Fibroblast of skin of abdomen (primary cell): ENCODE measurements around the gene DPPA2.

Source experiments
- DNase-seq: peaks from one replicate; pipeline ENCODE4 v3.0.0-alpha.2; 2013

The DPPA2 gene

GRCh38 chr3:109325109-109325508 lies 8.8 kb upstream of the DPPA2 start:
- DNase-seq: no peak

- no peak for DNase-seq
Observed at GRCh38 chr3:109313061-109313460, 3.3 kb downstream of the DPPA2 start.

GRCh38 chr3:109297496-109297895 lies 18.8 kb downstream of the DPPA2 start:
- no peak for DNase-seq

GRCh38 chr3:109284071-109284470 lies 32.2 kb downstream of the DPPA2 start:
- DNase-seq: no peak

GRCh38 chr3:109278546-109278945 lies 37.8 kb downstream of the DPPA2 start:
- no peak for DNase-seq

GRCh38 chr3:109278141-109278540 lies 38.2 kb downstream of the DPPA2 start:
- DNase-seq: no peak

GRCh38 chr3:109275702-109276293 lies 40.5 kb downstream of the DPPA2 start:
- peak; percentile 33 for DNase-seq

- no peak for DNase-seq
Observed at GRCh38 chr3:109270779-109271178, 45.5 kb downstream of the DPPA2 start.

GRCh38 chr3:109269577-109270275 lies 46.6 kb downstream of the DPPA2 start:
- no peak for DNase-seq

GRCh38 chr3:109268181-109268580 lies 48.1 kb downstream of the DPPA2 start:
- DNase-seq: no peak

- DNase-seq: peak; percentile 25
Observed at GRCh38 chr3:109265295-109265694, 51.0 kb downstream of the DPPA2 start.

- DNase-seq: peak; percentile 65
Observed at GRCh38 chr3:109257269-109257668, 59.0 kb downstream of the DPPA2 start.

- no peak for DNase-seq
Observed at GRCh38 chr3:109254770-109255169, 61.5 kb downstream of the DPPA2 start.

- DNase-seq: no peak
Observed at GRCh38 chr3:109252641-109253040, 63.7 kb downstream of the DPPA2 start.
